A172 (cell line): ENCODE results near the gene LGALS7B. TPM values are rescaled to one million over a fixed set of nuclear protein-coding genes. Genes with fewer than 3 reads are reported as not detected.
"Not testable (repeated sequence)": the region's sequence is repeated elsewhere in the genome, so short reads cannot be mapped to it uniquely, and the experiment has no call there.

Experiments
- DNase-seq: peaks from one replicate; pipeline ENCODE4 v3.0.0-alpha.2; 2015; ENCODE audit warnings: low spot score
- total RNA-seq: library from RNA; depleted of rRNA; stranded (reverse); fragments of >200 nt; shearing (Covaris generic); gene quantifications from 2 replicates; pipeline ENCODE4 v1.2.3, GENCODE V29; 2014

The LGALS7B gene
- total RNA-seq, 1 experiment from 2014 or later, result not detected

DNA sequence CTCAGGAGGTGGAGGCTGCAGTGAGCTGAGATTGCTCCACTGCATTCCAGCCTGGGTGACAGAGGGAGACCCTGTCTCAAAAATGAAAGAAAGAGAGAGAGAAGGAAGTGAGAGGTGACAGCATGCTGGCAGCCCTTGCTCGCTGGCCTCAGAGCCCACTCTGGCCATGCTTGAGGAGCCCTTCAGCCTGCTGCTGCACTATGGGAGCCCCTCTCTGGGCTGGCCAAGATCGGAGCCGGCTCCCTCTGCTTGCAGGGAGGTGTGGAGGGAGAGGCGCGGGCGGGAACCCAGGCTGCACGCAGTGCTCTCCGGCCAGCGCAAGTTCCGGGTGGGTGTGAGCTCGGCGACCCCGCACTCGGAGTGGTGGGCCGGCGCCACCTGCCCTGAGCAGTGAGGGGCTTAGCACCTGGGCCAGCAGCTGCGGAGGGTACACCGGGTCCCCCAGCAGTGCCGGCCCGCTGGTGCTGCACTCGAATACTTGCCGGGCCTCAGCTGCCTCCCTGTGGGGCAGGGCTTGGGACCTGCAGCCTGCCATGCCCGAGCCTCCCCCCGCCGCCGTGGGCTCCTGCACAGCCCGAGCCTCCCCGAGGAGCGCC lies 32.3 kb downstream of the LGALS7B start:
- DNase-seq, result not testable (repeated sequence)

DNA sequence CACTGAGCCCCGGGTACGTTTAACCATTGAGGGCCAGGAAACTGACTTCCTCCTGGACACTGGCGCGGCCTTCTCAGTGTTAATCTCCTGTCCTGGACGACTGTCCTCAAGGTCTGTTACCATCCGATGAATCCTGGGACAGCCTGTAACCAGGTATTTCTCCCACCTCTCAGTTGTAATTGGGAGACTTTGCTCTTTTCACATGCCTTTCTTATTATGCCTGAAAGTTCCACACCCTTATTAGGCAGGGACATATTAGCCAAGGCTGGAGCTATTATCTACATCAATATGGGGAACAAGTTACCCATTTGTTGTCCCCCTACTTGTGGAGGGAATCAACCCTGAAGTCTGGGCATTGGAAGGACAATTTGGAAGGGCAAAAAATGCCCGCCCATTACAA lies 36.9 kb downstream of the LGALS7B start:
- not testable (repeated sequence) for DNase-seq

DNA sequence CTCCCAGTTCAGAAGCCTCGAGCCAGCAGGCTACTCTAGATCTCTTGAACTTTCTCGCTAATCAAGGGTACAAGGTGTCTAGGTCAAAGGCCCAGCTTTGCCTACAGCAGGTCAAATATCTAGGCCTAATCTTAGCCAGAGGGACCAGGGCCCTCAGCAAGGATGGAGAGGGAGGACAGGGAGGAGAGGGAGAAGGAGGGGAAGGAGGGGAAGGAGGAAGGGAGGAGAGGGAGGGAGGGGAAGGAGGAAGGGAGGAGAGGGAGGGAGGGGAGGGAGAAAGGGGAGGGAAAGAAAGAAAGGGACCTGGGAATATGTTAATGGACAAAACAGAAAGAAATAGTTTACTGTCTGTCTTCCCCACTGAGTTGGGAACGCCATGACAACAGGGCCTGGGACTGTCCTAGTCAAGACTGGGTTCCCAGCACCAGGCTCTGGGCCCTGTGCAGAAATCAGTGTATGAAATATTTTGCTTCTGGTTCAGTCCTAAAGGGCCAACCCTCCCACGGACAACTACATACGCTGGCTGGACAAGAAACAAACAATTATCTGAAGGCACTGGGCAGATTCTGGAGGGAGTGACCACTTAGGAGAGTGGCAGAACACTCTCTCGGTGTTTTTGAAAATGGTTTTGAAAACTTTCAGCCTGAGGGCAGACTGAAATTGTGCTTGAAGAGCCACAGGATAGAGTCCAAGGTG lies 38.0 kb downstream of the LGALS7B start:
- no peak for DNase-seq

GRCh38 chr19:38829203-38829602 lies 40.2 kb downstream of the LGALS7B start:
- not testable (repeated sequence) for DNase-seq

DNA sequence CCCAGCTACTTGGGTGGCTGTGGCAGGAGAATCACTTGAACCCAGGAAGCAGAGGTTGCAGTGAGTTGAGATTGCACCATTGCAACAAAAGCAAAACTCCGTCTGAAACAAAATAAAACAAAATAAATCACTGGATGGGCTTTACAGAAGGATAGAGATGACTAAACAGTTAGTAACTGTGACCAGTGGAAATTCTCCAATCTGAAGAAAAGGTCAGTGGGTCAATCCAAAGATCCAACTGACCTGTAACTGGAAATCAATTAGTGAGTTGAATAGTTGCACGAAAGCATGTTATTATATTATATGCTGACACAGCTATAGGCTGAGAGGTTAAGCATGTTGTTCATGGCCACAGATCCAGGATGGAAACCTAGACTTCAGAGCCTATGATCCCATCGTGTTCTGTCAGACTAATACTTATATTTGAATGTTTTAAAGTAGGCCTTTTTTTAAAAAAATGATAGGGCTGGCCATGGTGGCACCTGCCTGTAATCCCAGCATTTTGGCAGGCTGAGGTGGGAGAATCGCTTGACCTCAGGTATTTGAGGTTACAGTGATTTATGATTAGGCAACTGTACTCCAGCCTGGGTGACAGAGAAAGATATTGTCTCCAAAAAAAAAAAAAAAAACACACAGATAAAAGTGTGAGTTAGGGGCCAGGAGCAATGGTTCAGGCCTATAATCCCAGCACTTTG lies 41.2 kb downstream of the LGALS7B start:
- peak; percentile 58 for DNase-seq

- DNase-seq, result peak; percentile 94
Observed at GRCh38 chr19:38831142-38831605, 42.2 kb downstream of the LGALS7B start.

- no peak for DNase-seq
Observed at GRCh38 chr19:38833092-38833425, 44.1 kb downstream of the LGALS7B start.

DNA sequence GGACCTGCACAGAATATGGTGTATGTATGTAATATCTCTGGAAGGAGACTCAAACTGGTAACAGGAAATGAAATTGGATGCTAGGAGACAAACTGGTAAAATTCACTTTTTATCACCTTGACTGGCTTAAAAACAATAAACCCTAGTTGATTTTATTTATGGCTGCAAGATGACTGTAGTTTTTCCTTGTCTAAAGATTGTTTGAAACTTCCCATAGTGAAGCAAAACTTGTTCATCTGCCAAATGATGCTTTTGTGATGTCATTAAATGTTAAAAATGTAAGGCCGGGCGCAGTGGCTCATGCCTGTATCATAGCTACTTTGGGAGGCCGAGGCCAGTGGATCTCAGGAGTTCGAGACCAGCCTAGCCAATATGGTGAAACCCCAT lies 45.1 kb downstream of the LGALS7B start:
- no peak for DNase-seq

DNA sequence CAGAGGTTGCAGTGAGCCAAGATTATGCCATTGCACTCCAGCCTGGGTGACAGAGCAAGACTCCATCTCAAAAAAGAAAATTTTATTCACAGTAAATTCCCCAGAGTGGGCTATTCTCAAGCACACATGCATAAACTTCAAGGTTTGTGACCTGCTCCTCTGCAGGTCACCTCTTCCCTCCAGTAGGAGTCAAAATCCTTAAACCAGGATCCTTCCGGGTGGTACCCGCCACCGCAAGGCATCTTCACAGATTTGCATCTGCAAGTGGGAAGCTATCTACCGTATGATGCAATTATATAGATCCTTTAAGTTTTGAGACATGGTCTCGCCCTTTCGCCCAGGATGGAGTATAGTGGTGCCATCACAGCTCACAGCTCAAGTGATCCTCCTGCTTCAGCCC lies 45.6 kb downstream of the LGALS7B start:
- DNase-seq, result no peak

- DNase-seq, result no peak
Observed at GRCh38 chr19:38836159-38836982, 47.4 kb downstream of the LGALS7B start.

DNA sequence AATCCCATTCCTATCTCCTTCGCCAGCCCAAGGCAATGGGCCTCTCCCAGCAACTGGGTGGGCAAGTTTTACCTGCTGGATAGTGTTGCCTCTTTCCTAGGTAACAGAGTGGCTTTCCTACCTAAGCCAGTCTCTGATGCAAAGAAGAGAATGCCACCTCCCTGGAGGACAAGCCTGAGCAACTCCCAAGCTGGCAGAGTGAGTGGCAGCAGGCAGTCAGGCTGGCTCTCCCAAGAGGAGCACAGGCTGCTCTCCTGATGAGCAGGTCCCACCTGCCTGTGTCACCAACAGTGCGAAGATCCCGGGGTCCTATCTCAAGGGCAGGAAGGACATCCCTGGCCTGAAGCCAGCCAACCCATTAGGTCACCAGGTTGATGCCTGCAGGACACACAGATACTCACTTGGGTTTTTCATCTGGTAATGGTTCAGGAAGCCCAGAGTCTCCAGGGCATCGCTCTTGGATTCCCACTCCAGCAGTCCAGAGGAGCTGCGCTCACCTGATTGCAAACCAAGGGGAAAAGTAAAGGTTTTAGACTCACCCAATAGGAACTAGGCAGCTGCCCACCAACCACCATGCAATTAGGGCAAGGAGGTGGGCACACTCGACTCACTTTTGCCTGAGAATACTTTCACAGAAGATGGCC lies 48.1 kb downstream of the LGALS7B start:
- DNase-seq, result no peak

GRCh38 chr19:38837656-38838121 lies 48.7 kb downstream of the LGALS7B start:
- DNase-seq, result peak; percentile 62

DNA sequence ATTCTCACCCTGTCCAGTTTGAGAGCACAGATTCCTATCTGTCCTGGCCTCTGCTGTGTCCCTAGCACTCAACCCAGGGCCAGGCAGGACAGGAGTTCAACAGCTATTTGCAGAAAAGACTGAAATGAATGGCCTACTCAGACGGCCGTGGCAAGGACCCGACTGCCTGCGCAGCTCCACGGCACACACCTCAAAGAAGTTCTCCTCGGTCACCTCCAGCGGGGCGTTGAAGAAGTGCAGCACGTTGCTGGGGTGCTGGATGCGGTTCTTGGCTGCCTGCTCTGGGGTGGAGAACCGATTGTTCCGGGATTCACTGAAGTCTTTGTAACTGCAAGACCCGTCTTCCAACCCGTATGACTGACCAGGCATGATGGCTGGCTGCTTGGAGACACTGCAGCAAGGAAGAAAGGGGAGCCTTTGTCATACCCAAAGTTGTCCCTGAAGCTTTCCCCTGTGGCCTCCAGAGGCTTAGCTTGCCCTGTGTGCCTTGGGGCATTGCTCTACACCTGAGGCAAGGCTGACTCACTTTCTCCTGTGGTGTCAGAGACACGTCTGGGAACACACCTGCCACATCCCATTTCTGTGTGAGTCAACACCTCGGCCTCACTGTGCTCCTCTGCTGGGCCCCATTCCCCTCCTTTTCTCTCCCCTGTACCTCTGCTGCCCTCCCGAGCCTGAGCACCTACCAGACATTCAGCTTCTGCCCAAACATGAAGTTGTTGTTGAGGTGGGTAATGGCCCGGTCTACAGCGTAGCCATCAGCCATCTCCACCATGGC lies 49.4 kb downstream of the LGALS7B start:
- DNase-seq, result peak; percentile 40

DNA sequence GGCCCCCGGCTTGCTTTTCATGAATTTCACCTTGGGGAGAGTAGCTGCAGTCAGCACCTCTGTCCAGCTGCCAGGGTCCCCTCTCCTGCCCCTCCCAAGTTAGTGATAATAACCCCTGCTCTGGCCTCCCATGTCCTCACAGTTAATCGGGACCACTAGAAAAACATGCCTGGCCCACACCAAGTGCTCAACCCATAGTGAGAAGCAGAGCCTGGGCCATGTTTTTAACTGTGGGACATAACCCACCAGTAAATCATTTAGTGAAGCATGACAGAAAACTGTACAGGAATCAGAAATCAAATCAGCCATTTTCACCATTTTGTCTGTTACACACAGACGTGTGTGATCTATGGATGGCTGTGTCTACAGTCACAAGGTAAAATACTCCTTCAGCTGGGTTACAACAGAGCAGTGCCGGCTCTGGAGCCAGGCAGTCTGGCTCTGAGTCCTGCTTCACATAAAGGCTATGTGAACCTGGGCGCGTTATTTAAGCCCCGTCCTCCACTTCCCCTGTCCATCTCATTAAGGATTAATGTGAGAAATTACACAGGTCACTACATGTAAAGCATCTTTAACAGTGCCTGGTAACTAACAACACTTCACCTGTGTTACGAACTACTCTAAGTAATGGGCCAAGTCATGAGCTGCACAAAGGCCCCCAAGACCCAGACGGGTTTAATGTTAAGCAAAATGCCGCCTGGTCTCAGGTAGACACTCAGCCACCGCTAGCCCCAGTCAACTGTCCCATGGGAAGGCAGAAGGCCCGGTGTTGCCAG lies 50.2 kb downstream of the LGALS7B start:
- no peak for DNase-seq

- DNase-seq, result peak; percentile 32
Observed at GRCh38 chr19:38839816-38840582, 51.0 kb downstream of the LGALS7B start.

GRCh38 chr19:38840583-38840968 lies 51.6 kb downstream of the LGALS7B start:
- no peak for DNase-seq
